ENCODE results near the gene GGACT.

Gene GGACT

GRCh38 chr13:100490692-100491091 lies 97.9 kb downstream of the GGACT start:
- no peak overlapping the region for H3K27ac ChIP-seq
- TF ChIP-seq ZFX (IDR thresholded peaks at IDR 0.05; ENCODE audit: borderline replicate concordance) (no peak), CTCF (IDR thresholded peaks at IDR 0.05) (no peak)

- TF ChIP-seq CTCF (IDR thresholded peaks at IDR 0.05) (no peak), ZFX (IDR thresholded peaks at IDR 0.05; ENCODE audit: borderline replicate concordance) (no peak)
- H3K27ac ChIP-seq, result no peak overlapping the region
These were observed 103.3 kb downstream of the GGACT start for GRCh38 chr13:100485265-100485664.

- no peak overlapping the region for H3K27ac ChIP-seq
- TF ChIP-seq CTCF (IDR thresholded peaks at IDR 0.05) (no peak), ZFX (IDR thresholded peaks at IDR 0.05; ENCODE audit: borderline replicate concordance) (no peak)
These were observed 103.9 kb downstream of the GGACT start for GRCh38 chr13:100484702-100485101.

GRCh38 chr13:100483841-100484381 lies 104.7 kb downstream of the GGACT start:
- TF ChIP-seq CTCF (IDR thresholded peaks at IDR 0.05) (no peak), ZFX (IDR thresholded peaks at IDR 0.05; ENCODE audit: borderline replicate concordance) (no peak)
- H3K27ac ChIP-seq, result no peak overlapping the region

GRCh38 chr13:100483139-100483538 lies 105.5 kb downstream of the GGACT start:
- H3K27ac ChIP-seq, result no peak overlapping the region
- TF ChIP-seq ZFX (IDR thresholded peaks at IDR 0.05; ENCODE audit: borderline replicate concordance) (no peak), CTCF (IDR thresholded peaks at IDR 0.05) (no peak)

GRCh38 chr13:100480676-100481075 lies 107.9 kb downstream of the GGACT start:
- TF ChIP-seq CTCF (IDR thresholded peaks at IDR 0.05) (no peak), ZFX (IDR thresholded peaks at IDR 0.05; ENCODE audit: borderline replicate concordance) (no peak)
- H3K27ac ChIP-seq, result no peak overlapping the region

Data from 22Rv1 (cell line).